ENCODE measurements around the gene RLBP1.

GRCh38 chr15:89205991-89206585, 15.3 kb downstream of the RLBP1 start:
- TF ChIP-seq, protein P1, sequence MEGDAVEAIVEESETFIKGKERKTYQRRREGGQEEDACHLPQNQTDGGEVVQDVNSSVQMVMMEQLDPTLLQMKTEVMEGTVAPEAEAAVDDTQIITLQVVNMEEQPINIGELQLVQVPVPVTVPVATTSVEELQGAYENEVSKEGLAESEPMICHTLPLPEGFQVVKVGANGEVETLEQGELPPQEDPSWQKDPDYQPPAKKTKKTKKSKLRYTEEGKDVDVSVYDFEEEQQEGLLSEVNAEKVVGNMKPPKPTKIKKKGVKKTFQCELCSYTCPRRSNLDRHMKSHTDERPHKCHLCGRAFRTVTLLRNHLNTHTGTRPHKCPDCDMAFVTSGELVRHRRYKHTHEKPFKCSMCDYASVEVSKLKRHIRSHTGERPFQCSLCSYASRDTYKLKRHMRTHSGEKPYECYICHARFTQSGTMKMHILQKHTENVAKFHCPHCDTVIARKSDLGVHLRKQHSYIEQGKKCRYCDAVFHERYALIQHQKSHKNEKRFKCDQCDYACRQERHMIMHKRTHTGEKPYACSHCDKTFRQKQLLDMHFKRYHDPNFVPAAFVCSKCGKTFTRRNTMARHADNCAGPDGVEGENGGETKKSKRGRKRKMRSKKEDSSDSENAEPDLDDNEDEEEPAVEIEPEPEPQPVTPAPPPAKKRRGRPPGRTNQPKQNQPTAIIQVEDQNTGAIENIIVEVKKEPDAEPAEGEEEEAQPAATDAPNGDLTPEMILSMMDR (IDR thresholded peaks at IDR 0.05; ENCODE audit: low read depth, low read length, poor library complexity, severe bottlenecking) = no peak
- no peak for TF ChIP-seq EZH2phosphoT487 (IDR thresholded peaks at IDR 0.05; ENCODE audit: borderline replicate concordance, low read length)

All from DOHH2 (cell line).